ENCODE results near the gene SLC34A2.
"Not testable (repeated sequence)": the region's sequence is repeated elsewhere in the genome, so short reads cannot be mapped to it uniquely, and the experiment has no call there.

SLC34A2 gene

DNA sequence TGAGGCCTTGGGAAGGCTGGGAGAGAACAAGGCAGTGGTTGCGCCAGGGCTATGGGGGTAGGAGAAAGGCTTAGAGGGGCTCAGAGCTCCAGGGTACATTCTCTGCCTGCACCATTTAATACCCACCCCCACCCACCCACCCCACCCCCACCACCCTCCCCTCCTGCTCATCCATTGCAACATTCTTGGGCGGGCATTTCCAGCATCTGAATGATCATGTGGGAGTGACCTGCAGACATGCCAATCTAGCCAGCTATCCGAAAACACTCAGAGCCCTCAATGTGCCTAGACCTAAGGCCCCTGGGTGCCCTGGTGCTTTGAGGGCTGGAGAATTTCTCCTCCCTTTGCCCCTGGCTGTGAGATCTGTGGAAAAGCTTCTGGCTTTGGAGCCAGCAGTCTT, 3.1 kb downstream of the SLC34A2 start:
- no peak overlapping the region for H3K4me3 ChIP-seq (ENCODE audit: low read depth, low read length)

DNA sequence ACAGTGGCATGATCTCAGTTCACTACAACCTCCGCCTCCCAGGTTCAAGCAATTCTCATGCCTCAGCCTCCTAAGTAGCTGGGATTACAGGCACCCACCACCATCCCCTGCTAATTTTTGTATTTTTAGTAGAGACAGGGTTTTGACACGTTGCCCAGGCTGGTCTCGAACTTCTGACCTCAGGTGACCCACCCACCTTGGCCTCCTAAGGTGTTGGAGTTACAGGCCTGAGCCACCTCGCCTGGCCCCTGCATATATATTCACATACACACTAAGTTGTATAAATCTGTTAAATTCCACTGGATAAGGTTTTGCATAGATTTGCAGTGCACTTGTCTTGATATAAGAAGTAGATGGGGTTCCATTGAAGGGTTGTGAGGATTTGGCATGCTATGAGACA, 5.8 kb downstream of the SLC34A2 start:
- not testable (repeated sequence) for H3K4me3 ChIP-seq (ENCODE audit: low read depth, low read length)

DNA sequence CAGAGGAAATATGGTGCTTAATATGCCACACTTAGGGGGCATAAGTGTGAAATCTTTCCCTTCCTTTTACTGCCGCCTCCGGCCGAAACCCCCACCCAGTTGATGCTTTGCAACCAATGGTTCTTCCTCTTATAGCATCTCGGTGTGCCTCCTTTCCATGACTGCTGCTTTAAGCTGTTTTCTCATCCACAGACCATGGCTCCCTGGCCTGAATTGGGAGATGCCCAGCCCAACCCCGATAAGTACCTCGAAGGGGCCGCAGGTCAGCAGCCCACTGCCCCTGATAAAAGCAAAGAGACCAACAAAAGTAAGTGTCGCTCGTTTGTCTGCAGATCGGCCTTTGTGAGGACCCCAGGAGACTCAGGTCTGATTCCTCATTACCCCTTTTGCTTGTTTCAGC, 6.7 kb downstream of the SLC34A2 start:
- no peak overlapping the region for H3K4me3 ChIP-seq (ENCODE audit: low read depth, low read length)

DNA sequence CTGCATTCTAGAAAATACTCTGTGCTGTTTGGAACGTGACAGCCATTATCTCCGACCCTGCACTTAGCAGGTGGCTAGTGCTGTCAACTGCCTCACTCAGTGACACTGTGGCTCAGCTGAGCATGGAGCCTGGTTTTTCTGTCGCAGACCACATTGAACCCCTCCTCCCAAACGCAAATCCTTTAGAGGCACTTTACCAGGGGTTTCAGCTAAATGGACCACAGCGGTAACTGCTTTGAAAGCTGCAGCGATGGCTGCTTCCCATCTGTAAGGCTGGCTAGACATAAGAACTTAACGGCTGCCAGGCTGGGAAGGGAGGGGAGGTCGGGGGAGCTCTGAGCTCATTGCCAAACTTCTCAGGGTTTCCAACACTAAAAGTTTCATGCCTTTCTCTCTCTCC, 8.1 kb downstream of the SLC34A2 start:
- H3K4me3 ChIP-seq (ENCODE audit: low read depth, low read length): no peak overlapping the region

DNA sequence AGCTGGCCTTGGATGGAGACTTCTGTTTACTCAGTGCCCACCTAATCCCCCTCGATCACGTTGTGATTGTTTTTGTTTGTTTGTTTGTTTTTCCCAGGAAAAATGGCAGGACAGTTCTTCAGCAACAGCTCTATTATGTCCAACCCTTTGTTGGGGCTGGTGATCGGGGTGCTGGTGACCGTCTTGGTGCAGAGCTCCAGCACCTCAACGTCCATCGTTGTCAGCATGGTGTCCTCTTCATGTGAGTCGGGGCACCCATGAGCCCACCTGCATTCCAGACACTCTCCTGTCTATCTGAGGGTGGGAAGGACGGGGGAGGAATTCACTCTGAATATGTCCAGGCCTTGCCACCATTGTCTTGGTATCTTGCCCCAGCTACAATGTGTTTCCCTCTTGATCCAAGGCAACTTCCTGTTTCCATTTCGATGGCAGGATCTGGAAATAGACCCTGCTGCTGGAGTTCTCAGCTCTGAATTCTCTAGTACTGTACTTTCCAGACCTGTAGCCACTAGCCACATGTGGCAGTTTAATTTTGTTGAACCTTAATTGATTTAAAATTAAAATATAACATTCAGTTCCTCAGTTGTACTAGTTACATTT, 10.5 kb downstream of the SLC34A2 start:
- no peak overlapping the region for H3K4me3 ChIP-seq (ENCODE audit: low read depth, low read length)

DNA sequence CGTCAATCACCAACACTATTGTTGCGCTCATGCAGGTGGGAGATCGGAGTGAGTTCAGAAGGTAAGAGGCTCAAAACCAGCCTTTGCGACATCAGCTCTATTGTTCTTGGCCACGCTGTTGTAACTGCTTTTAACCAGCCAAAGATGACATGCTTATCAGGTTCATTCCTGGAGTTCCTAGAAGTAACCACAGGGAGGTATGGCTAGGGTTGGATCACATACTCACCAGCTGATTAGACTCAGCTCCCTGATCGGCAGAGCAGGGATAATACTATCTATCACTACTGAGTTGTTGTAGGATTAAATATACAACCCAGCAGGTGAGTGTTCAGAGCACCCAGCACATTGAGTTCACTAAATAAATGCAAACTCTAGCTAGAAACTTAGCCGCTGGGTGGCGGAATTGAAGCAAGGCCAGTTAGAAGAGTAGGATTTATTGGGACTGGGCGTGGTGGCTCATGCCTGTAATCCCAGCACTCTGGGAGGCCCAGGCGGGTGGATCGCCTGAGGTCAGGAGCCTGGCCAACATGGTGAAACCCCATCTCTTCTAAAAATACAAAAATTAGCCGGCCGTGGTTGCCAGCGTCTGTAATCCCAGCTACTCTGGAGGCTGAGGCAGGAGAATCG, 12.4 kb downstream of the SLC34A2 start:
- no peak overlapping the region for H3K4me3 ChIP-seq (ENCODE audit: low read depth, low read length)

DNA sequence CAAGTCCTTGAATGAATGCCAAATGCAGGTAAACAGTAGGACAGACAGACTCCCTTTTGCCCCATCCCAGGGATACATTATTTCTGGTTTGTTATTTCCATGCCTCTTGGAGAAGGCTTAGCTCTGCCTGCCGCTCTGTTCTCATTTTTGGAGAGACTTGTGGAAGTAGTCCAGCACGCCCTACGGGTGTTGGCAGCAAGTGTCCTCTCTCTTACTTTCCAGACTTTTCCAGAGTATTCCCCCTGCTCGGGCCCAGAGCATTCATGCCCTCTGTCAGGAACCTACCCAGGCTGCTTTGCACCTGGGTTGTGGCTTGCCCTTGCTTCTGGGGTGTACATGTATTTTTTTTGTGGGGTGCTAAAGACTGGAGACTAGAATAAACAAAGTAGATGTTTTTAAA, 15.3 kb downstream of the SLC34A2 start:
- H3K4me3 ChIP-seq (ENCODE audit: low read depth, low read length): no peak overlapping the region

DNA sequence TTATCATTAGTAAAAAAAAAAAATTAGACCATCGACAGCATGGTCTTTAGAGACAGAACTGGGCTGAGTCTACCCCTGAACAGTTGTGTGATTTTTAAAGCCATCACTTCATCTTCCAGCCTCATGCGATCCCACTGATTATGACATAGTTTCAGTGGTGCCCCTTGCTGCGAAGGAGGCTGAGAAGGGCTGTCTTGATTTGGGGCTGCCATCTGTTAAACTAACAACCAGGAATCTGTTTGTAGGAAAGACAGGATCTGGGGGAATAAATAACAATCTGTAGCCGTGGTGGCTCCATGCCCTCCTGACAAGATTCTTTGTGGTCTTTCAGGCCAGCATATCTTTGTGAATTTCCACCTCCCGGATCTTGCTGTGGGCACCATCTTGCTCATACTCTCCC, 17.1 kb downstream of the SLC34A2 start:
- no peak overlapping the region for H3K4me3 ChIP-seq (ENCODE audit: low read depth, low read length)

DNA sequence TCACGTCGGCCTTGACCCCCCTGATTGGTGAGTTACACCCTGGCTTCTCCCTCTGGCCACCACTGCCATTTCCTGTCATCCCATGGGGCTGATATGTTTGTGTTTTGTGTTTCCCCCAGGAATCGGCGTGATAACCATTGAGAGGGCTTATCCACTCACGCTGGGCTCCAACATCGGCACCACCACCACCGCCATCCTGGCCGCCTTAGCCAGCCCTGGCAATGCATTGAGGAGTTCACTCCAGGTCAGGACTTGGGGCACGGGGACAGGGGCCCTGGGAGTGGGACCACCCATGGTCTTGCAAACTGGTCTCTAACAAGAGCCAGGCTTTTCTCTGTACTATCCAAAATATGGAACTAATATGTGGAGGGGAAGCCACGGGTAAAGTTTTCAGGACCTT, 18.7 kb downstream of the SLC34A2 start:
- no peak overlapping the region for H3K4me3 ChIP-seq (ENCODE audit: low read depth, low read length)

DNA sequence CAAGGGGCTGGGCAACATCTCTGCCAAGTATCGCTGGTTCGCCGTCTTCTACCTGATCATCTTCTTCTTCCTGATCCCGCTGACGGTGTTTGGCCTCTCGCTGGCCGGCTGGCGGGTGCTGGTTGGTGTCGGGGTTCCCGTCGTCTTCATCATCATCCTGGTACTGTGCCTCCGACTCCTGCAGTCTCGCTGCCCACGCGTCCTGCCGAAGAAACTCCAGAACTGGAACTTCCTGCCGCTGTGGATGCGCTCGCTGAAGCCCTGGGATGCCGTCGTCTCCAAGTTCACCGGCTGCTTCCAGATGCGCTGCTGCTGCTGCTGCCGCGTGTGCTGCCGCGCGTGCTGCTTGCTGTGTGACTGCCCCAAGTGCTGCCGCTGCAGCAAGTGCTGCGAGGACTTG, 20.6 kb downstream of the SLC34A2 start:
- H3K4me3 ChIP-seq (ENCODE audit: low read depth, low read length): no peak overlapping the region

DNA sequence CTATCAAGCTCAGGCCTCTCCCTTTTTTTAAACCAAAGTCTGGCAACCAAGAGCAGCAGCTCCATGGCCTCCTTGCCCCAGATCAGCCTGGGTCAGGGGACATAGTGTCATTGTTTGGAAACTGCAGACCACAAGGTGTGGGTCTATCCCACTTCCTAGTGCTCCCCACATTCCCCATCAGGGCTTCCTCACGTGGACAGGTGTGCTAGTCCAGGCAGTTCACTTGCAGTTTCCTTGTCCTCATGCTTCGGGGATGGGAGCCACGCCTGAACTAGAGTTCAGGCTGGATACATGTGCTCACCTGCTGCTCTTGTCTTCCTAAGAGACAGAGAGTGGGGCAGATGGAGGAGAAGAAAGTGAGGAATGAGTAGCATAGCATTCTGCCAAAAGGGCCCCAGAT, 21.5 kb downstream of the SLC34A2 start:
- H3K4me3 ChIP-seq (ENCODE audit: low read depth, low read length): no peak overlapping the region

DNA sequence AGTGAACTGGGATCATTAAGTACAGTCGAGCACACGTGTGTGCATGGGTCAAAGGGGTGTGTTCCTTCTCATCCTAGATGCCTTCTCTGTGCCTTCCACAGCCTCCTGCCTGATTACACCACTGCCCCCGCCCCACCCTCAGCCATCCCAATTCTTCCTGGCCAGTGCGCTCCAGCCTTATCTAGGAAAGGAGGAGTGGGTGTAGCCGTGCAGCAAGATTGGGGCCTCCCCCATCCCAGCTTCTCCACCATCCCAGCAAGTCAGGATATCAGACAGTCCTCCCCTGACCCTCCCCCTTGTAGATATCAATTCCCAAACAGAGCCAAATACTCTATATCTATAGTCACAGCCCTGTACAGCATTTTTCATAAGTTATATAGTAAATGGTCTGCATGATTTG, 22.3 kb downstream of the SLC34A2 start:
- H3K4me3 ChIP-seq (ENCODE audit: low read depth, low read length): no peak overlapping the region

DNA sequence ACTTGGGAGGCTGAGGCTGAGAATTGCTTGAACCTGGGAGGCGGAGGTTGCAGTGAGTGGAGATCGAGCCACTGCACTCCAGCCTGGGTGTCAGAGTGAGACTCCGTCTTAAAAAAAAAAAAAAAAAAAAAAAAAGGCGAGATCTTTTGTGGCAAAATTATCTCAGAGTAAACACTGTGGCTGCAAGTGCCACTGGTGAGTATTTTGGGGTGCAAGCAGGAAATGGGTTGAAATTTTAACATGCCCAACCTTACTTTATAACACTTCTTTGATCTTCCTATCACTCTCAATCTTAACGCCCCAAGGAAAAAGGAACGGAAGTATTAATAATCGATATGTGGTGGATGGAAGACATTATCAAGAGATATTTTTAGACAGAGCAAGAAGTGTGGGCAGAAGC, 32.1 kb downstream of the SLC34A2 start:
- H3K4me3 ChIP-seq (ENCODE audit: low read depth, low read length): no peak overlapping the region

DNA sequence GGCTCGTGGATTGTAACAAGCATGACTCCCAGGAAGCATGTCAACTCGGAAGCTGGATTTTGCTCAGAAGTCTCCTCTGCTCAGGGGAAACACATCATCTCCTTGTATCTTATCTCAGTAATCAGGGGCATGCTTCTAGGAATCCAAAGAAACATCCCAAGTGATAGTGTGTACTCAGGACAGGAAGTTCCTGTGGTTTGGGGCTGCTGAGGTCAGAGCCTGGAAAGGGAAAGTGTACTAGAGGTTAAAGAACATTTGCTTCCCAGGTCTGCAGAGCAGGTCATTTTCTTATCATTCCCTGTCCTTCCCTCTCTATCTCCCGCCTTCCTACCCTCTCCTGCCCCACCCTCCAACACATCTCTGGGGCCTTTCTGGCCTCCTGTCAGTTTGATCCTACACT, 38.8 kb downstream of the SLC34A2 start:
- H3K4me3 ChIP-seq (ENCODE audit: low read depth, low read length): no peak overlapping the region

DNA sequence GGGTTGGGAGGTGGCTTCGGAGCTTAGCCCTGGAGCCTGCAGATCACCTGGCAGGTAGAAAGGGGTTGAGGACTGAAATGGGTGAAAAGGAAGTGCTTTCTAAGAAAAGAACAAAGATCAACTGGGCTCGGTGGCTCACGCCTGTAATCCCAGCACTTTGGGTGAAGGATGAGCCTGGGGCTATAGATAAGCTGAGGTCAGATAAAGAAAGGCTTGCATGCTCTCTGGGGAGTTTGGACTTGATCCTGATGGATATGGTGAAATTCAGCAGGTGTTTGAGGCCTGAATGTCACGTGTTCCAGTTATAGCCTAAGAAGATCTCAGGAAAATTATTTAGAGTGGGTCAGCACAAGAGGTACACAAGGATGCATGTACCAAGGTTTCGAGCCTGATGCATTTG, 40.8 kb downstream of the SLC34A2 start:
- H3K4me3 ChIP-seq (ENCODE audit: low read depth, low read length): no peak overlapping the region

DNA sequence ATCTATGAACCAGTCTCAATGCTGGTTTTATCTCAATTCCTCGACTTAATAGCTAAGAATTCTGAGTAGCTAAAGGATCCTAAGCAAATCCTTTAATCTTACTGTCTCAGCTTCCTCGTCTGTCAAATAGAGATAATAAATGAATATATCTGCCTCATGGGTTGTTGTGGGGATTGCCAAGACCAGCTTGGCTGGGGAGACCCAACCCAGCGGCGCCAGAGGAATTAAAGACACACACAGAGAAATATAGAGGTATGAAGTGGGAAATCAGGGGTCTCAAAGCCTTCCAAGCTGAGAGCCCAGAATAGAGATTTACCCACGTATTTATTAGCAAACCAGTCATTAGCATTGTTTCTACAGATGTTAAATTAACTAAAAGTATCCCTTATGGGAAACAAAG, 41.9 kb downstream of the SLC34A2 start:
- H3K4me3 ChIP-seq (ENCODE audit: low read depth, low read length): no peak overlapping the region

DNA sequence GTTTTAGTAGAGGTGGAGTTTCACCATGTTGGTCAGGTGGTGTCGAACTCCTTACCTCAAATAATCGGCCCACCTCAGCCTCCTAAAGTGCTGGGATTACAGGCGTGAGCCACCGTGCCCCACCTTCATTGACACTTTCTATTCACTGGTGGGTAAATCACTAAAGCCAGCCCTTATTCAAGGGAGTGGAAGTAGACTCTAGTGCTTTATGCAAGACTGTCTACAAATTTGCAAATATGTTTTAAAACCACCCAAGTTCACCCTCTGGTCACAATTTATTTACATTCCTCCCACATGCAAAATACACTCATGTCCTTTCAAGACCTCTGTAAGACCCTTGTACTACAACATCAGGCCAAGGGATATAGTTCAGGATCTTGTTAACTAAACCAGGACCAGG, 45.0 kb downstream of the SLC34A2 start:
- H3K4me3 ChIP-seq (ENCODE audit: low read depth, low read length): no peak overlapping the region

DNA sequence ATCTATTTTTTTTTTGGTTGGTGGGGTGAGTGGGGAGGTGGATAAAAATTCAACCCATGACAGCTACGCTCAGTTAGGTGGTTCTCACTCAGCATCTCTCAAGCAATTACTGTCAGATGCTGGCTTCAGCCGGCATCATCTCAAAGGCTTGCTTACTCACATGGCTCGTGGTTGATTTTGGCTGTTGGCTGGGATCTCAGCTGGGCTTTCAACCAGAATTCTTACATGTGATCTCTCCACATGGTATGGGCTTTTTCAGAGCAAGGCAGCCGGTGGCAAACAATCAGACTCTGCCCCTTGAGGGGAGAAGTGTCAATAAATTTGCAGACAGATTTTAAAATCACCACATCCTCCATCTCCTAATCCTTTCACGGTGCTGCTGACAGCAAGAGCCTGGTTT, 47.2 kb downstream of the SLC34A2 start:
- H3K4me3 ChIP-seq (ENCODE audit: low read depth, low read length): no peak overlapping the region

DNA sequence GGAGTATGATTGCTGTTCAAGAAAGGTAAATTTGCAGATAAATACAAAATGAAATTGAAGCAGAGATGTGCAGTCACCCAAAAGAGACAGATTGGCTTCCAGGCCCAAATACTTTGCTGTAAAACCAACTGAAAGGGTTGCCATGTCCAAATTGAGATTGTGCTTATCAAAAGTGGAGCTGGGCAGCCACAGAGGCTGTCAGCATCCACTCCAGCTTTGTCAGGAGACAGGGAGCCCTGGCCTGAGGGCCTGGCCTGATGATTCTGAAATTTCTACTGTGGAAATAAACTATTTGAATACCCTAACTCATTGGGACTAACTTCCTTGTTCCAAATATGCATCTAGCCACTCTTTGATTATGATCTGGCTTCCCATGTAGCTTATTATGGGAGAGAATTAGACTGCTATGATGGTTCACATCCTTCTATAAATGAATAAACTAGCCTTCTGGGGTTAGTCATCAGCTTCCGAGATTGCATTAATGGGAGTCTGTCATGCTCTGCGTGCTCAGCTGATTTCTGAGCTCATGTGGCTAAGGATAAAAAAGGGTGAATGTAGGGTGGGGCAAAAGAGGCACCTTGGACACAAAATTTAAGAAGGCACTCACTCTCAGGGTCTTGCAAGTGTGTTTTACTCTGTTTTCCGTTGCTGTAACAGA, 48.2 kb downstream of the SLC34A2 start:
- no peak overlapping the region for H3K4me3 ChIP-seq (ENCODE audit: low read depth, low read length)

DNA sequence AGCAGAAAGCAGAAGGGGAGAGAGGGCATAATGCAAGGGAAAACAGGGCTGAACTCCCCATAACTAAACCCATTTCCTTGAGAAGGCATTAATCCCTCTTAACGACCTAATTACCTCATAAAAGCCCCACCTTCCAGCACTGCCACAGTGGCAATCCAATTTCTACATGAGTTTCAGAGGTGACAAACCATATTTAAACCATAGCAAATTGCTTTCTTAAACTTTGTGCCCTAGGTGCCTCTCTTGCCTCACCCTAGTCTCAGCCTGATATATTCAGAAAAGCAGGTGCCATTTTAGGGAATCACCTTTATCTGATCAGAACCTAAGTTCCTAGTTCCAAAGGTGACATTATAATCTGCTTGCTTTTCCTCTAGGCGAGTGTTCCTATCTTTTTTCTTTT, 48.9 kb downstream of the SLC34A2 start:
- no peak overlapping the region for H3K4me3 ChIP-seq (ENCODE audit: low read depth, low read length)

DNA sequence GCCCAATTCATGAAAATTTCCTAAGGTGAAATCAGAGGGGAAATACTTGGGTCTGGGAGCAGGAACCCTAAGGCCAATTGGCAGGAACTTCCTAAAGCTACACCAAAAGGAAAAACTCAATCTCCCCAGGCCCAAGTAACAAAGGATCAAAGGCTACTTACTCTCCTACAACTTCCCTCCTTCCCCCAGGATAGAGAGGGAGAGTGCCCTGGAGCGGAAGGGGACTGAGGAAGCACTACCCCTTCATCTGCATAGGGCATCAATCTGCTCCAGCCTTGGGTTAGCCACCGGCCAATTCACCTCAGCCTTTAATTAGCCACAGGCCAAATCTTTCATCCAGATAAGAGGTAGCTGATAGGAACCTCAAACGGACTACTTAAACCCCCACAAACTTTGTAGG, 55.0 kb downstream of the SLC34A2 start:
- no peak overlapping the region for H3K4me3 ChIP-seq (ENCODE audit: low read depth, low read length)

DNA sequence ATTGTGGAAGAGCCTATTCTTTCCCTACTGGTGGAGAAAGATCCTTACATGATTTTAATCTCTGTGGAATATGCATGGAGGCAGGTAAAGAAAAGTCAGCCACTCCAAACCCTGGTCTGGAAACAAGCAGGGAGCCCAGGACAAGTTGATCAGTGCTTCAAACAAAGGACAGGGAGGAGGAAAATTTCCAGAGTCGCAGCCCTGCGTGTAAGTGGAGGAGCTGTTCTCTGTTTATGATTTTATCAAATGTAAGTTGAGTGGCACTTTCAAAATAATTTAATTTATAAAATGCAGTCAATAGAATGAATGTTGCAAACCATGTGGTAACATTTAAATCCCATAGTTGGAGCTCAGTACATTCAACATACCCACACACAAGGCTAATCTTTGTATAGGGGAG, 57.0 kb downstream of the SLC34A2 start:
- no peak overlapping the region for H3K4me3 ChIP-seq (ENCODE audit: low read depth, low read length)

DNA sequence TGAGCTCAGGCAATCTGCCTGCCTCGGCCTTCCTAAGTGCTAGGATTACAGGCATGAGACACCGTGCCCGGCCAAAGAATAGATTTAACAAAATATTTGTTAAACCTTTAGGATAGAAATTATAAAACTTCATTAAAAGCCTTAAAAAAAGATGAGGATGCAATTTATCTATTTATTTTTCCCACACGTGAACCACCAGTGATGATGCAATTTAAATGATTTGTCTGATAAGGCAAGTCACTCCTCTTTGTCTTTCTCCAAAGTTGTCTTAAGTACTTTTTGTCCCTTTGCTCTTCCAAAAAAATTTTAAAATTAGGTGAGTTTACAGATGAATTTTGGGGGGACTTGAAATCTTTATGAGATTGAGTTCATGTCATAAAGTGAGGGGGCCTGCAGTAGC, 58.2 kb downstream of the SLC34A2 start:
- no peak overlapping the region for H3K4me3 ChIP-seq (ENCODE audit: low read depth, low read length)
